Measurements from ENCODE around the gene HSPBAP1.

DNA sequence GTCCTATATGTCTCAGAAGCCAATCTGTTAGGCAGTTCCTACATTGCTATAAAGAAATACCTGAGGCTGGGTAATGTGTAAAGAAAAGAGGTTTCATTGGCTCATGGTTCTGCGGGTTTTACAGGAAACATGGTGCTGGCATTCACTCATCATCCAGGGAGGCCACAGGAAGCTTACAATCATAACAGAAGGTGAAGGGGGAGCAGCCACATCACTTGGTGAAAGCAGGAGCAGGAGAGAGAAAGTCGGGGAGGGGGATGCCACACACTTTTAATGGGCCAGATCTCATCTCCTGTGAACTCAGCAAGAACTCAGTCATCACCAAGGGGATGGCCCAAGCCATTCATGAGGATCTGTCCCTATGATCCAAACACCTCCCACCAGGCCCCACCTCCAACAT lies 10.3 kb upstream of the HSPBAP1 start:
- no peak for TF ChIP-seq POLR2AphosphoS5 (IDR thresholded peaks at IDR 0.05)
- no peak for TF ChIP-seq POLR2A (IDR thresholded peaks at IDR 0.05)
- TF ChIP-seq, protein P1, sequence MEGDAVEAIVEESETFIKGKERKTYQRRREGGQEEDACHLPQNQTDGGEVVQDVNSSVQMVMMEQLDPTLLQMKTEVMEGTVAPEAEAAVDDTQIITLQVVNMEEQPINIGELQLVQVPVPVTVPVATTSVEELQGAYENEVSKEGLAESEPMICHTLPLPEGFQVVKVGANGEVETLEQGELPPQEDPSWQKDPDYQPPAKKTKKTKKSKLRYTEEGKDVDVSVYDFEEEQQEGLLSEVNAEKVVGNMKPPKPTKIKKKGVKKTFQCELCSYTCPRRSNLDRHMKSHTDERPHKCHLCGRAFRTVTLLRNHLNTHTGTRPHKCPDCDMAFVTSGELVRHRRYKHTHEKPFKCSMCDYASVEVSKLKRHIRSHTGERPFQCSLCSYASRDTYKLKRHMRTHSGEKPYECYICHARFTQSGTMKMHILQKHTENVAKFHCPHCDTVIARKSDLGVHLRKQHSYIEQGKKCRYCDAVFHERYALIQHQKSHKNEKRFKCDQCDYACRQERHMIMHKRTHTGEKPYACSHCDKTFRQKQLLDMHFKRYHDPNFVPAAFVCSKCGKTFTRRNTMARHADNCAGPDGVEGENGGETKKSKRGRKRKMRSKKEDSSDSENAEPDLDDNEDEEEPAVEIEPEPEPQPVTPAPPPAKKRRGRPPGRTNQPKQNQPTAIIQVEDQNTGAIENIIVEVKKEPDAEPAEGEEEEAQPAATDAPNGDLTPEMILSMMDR (IDR thresholded peaks at IDR 0.05) = no peak
